ENCODE results near the gene NTN1.

DNA sequence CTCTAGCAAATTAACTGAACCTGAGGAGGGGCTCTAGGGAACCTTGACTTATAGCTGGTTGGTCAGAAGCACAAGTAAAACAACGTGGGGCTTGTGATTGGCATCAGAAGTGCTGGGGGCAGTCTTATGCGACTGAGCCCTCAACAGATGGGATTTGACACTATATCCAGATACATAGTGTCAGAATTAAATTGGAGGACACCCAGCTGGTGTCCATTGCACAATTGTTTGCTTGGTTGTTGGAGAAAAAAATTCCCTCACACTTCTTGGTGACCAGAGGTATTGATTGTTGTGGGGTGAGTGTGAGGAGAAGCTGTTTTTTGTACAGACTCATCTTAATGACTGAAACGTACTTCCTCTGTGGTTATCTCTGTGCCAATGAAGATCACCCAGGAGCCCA is 59.7 kb downstream of the NTN1 start:
- TF ChIP-seq, protein P1, sequence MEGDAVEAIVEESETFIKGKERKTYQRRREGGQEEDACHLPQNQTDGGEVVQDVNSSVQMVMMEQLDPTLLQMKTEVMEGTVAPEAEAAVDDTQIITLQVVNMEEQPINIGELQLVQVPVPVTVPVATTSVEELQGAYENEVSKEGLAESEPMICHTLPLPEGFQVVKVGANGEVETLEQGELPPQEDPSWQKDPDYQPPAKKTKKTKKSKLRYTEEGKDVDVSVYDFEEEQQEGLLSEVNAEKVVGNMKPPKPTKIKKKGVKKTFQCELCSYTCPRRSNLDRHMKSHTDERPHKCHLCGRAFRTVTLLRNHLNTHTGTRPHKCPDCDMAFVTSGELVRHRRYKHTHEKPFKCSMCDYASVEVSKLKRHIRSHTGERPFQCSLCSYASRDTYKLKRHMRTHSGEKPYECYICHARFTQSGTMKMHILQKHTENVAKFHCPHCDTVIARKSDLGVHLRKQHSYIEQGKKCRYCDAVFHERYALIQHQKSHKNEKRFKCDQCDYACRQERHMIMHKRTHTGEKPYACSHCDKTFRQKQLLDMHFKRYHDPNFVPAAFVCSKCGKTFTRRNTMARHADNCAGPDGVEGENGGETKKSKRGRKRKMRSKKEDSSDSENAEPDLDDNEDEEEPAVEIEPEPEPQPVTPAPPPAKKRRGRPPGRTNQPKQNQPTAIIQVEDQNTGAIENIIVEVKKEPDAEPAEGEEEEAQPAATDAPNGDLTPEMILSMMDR (IDR thresholded peaks at IDR 0.05; ENCODE audit: low read depth, low read length, poor library complexity, severe bottlenecking) = no peak
- no peak for TF ChIP-seq EZH2phosphoT487 (IDR thresholded peaks at IDR 0.05; ENCODE audit: borderline replicate concordance, low read length)

Data from DOHH2 (cell line).